ENCODE results near the gene NAA80. TPM values are rescaled to one million over a fixed set of nuclear protein-coding genes. Genes with fewer than 3 reads are reported as not detected.
A peak's percentile ranks its signal among the peaks of the same experiment; 100 is the strongest.

NAA80 gene
- total and polyA plus RNA-seq, 2 of the 13 experiments (the other 11 are each of a cell fraction or from before 2014, with no cell fraction given) = 3.4 to 8.7 TPM

DNA sequence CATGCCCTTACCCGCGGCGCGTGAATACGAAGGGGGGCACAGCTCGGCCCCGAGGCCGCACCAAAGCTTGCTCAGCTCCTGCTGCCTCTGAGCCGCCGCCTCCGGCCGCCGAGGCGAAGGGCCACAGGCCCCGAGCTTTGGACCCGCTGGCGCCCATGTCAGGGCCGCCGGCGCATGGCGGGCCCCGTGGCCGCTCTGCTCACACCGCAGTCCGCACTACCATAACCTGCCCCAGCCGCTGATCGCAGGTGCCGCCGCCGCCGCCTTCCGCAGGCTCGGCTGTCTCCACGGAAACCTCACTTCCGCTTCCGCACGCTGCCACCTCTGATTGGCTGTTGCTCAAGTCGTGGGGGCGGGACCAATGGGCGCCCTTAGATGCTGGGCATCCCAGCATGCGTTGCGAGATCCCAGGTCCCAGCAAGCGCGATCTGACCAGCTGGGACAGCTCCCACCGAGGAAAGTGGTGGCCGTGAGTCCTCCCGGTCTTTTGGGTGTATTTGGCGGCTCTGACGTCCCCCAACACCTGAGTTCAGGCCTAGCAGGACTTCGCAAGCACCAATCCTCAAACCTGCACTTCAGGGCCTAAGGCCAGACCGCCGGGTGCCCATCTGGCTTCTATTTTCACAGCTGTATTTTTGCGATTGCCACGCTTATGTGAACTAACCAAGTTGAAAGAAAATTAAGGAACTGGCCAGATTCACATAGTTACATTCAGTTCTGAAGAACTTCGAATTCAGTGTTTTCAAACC lies 28.9 kb upstream of the NAA80 start, which contains the start of gene TUSC2 (continued):
- TF ChIP-seq SRSF1 (optimal IDR thresholded peaks at IDR 0.05; ENCODE audit: low read depth, low read length) (no peak), ZNF615 (CRISPR knock-in tag; IDR thresholded peaks at IDR 0.05; ENCODE audit: borderline replicate concordance) (peak; percentile 43; the same call in 1 of the 2 replicates), ZFP36L2 (CRISPR knock-in tag; IDR thresholded peaks at IDR 0.05) (no peak), TCF7L2 (IDR thresholded peaks at IDR 0.05; ENCODE audit: low read depth, low read length) (no peak), ZNF773 (CRISPR knock-in tag; IDR thresholded peaks at IDR 0.05; ENCODE audit: borderline replicate concordance) (no peak), KLF12 (CRISPR knock-in tag; IDR thresholded peaks at IDR 0.05; ENCODE audit: borderline replicate concordance) (0 out of 2 replicates have a peak, but pooled peaks have one; percentile 62), TSC22D2 (CRISPR knock-in tag; IDR thresholded peaks at IDR 0.05; ENCODE audit: borderline replicate concordance) (no peak), GLI4 (CRISPR knock-in tag; IDR thresholded peaks at IDR 0.05; ENCODE audit: borderline replicate concordance) (0 out of 2 replicates have a peak, but pooled peaks have one; percentile 62), NR1H2 (CRISPR knock-in tag; IDR thresholded peaks at IDR 0.05; ENCODE audit: borderline replicate concordance, low read depth) (no peak), ZNF484 (CRISPR knock-in tag; IDR thresholded peaks at IDR 0.05; ENCODE audit: borderline replicate concordance, low read depth) (no peak), U2AF1 (optimal IDR thresholded peaks at IDR 0.05; ENCODE audit: low read depth, low read length) (no peak), GABPA (IDR thresholded peaks at IDR 0.05; ENCODE audit: low read depth, low read length) (no peak), GABPA (CRISPR knock-in tag; IDR thresholded peaks at IDR 0.05; ENCODE audit: low read depth) (peak; percentile 95)
- TF ChIP-seq, protein P1, sequence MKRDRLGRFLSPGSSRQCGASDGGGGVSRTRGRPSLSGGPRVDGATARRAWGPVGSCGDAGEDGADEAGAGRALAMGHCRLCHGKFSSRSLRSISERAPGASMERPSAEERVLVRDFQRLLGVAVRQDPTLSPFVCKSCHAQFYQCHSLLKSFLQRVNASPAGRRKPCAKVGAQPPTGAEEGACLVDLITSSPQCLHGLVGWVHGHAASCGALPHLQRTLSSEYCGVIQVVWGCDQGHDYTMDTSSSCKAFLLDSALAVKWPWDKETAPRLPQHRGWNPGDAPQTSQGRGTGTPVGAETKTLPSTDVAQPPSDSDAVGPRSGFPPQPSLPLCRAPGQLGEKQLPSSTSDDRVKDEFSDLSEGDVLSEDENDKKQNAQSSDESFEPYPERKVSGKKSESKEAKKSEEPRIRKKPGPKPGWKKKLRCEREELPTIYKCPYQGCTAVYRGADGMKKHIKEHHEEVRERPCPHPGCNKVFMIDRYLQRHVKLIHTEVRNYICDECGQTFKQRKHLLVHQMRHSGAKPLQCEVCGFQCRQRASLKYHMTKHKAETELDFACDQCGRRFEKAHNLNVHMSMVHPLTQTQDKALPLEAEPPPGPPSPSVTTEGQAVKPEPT (CRISPR knock-in tag; IDR thresholded peaks at IDR 0.05; ENCODE audit: low read depth) = no peak; the same call in 1 of the 2 replicates
- TF ChIP-seq, protein P2, sequence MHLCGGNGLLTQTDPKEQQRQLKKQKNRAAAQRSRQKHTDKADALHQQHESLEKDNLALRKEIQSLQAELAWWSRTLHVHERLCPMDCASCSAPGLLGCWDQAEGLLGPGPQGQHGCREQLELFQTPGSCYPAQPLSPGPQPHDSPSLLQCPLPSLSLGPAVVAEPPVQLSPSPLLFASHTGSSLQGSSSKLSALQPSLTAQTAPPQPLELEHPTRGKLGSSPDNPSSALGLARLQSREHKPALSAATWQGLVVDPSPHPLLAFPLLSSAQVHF (CRISPR knock-in tag; IDR thresholded peaks at IDR 0.05) = no peak
- TF ChIP-seq, protein P3, sequence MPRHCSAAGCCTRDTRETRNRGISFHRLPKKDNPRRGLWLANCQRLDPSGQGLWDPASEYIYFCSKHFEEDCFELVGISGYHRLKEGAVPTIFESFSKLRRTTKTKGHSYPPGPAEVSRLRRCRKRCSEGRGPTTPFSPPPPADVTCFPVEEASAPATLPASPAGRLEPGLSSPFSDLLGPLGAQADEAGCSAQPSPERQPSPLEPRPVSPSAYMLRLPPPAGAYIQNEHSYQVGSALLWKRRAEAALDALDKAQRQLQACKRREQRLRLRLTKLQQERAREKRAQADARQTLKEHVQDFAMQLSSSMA (CRISPR knock-in tag; IDR thresholded peaks at IDR 0.05) = no peak
- TF ChIP-seq, protein P4, sequence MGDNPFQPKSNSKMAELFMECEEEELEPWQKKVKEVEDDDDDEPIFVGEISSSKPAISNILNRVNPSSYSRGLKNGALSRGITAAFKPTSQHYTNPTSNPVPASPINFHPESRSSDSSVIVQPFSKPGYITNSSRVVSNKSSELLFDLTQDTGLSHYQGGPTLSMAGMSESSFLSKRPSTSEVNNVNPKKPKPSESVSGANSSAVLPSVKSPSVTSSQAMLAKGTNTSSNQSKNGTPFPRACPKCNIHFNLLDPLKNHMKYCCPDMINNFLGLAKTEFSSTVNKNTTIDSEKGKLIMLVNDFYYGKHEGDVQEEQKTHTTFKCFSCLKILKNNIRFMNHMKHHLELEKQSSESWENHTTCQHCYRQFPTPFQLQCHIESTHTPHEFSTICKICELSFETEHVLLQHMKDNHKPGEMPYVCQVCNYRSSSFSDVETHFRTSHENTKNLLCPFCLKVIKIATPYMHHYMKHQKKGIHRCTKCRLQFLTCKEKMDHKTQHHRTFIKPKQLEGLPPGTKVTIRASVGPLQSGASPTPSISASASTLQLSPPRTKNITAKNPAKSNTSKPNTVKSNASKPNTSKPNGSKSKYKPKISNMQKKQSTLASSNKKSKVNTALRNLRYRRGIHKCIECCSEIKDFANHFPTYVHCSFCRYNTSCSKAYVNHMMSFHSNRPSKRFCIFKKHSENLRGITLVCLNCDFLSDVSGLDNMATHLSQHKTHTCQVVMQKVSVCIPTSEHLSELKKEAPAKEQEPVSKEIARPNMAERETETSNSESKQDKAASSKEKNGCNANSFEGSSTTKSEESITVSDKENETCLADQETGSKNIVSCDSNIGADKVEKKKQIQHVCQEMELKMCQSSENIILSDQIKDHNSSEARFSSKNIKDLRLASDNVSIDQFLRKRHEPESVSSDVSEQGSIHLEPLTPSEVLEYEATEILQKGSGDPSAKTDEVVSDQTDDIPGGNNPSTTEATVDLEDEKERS (CRISPR knock-in tag; IDR thresholded peaks at IDR 0.05) = no peak
- TF ChIP-seq, protein P5, sequence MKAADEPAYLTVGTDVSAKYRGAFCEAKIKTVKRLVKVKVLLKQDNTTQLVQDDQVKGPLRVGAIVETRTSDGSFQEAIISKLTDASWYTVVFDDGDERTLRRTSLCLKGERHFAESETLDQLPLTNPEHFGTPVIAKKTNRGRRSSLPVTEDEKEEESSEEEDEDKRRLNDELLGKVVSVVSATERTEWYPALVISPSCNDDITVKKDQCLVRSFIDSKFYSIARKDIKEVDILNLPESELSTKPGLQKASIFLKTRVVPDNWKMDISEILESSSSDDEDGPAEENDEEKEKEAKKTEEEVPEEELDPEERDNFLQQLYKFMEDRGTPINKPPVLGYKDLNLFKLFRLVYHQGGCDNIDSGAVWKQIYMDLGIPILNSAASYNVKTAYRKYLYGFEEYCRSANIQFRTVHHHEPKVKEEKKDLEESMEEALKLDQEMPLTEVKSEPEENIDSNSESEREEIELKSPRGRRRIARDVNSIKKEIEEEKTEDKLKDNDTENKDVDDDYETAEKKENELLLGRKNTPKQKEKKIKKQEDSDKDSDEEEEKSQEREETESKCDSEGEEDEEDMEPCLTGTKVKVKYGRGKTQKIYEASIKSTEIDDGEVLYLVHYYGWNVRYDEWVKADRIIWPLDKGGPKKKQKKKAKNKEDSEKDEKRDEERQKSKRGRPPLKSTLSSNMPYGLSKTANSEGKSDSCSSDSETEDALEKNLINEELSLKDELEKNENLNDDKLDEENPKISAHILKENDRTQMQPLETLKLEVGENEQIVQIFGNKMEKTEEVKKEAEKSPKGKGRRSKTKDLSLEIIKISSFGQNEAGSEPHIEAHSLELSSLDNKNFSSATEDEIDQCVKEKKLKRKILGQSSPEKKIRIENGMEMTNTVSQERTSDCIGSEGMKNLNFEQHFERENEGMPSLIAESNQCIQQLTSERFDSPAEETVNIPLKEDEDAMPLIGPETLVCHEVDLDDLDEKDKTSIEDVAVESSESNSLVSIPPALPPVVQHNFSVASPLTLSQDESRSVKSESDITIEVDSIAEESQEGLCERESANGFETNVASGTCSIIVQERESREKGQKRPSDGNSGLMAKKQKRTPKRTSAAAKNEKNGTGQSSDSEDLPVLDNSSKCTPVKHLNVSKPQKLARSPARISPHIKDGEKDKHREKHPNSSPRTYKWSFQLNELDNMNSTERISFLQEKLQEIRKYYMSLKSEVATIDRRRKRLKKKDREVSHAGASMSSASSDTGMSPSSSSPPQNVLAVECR (CRISPR knock-in tag; IDR thresholded peaks at IDR 0.05; ENCODE audit: borderline replicate concordance) = peak; percentile 94
